ENCODE measurements around the gene MAPK12.

Gene MAPK12

GRCh38 chr22:50232481-50233151 lies 28.9 kb downstream of the MAPK12 start:
- DNase-seq (ENCODE audit: low read depth): no peak

- DNase-seq (ENCODE audit: low read depth): no peak
Observed at GRCh38 chr22:50229370-50229769, 32.1 kb downstream of the MAPK12 start.

- DNase-seq (ENCODE audit: low read depth): no peak
Observed at GRCh38 chr22:50228366-50228765, 33.1 kb downstream of the MAPK12 start.

- no peak for DNase-seq (ENCODE audit: low read depth)
Observed at GRCh38 chr22:50227579-50228215, 33.8 kb downstream of the MAPK12 start.

- DNase-seq (ENCODE audit: low read depth): no peak
Observed at GRCh38 chr22:50226875-50227165, 34.7 kb downstream of the MAPK12 start.

GRCh38 chr22:50226063-50226874 lies 35.2 kb downstream of the MAPK12 start:
- DNase-seq (ENCODE audit: low read depth): no peak

GRCh38 chr22:50225200-50225969 lies 36.1 kb downstream of the MAPK12 start:
- DNase-seq (ENCODE audit: low read depth): no peak

GRCh38 chr22:50224071-50224470 lies 37.4 kb downstream of the MAPK12 start:
- no peak for DNase-seq (ENCODE audit: low read depth)

GRCh38 chr22:50222508-50222907 lies 39.0 kb downstream of the MAPK12 start:
- DNase-seq (ENCODE audit: low read depth): no peak

- no peak for DNase-seq (ENCODE audit: low read depth)
Observed at GRCh38 chr22:50221410-50222300, 39.8 kb downstream of the MAPK12 start.

- no peak for DNase-seq (ENCODE audit: low read depth)
Observed at GRCh38 chr22:50220603-50221409, 40.7 kb downstream of the MAPK12 start.

GRCh38 chr22:50219800-50220602 lies 41.5 kb downstream of the MAPK12 start:
- DNase-seq (ENCODE audit: low read depth): no peak

GRCh38 chr22:50218996-50219727 lies 42.3 kb downstream of the MAPK12 start:
- DNase-seq (ENCODE audit: low read depth): no peak

- DNase-seq (ENCODE audit: low read depth): no peak
Observed at GRCh38 chr22:50218153-50218995, 43.1 kb downstream of the MAPK12 start.

GRCh38 chr22:50217543-50218152 lies 43.8 kb downstream of the MAPK12 start:
- DNase-seq (ENCODE audit: low read depth): no peak

GRCh38 chr22:50216684-50217520 lies 44.6 kb downstream of the MAPK12 start:
- DNase-seq (ENCODE audit: low read depth): no peak

Measured in activated T-cell treated with anti-CD3 and anti-CD28 coated beads for 1 hour (primary cell).